ENCODE measurements around the gene MRPL53.
"Not testable (repeated sequence)": the region's sequence is repeated elsewhere in the genome, so short reads cannot be mapped to it uniquely, and the experiment has no call there.

MRPL53 gene

DNA sequence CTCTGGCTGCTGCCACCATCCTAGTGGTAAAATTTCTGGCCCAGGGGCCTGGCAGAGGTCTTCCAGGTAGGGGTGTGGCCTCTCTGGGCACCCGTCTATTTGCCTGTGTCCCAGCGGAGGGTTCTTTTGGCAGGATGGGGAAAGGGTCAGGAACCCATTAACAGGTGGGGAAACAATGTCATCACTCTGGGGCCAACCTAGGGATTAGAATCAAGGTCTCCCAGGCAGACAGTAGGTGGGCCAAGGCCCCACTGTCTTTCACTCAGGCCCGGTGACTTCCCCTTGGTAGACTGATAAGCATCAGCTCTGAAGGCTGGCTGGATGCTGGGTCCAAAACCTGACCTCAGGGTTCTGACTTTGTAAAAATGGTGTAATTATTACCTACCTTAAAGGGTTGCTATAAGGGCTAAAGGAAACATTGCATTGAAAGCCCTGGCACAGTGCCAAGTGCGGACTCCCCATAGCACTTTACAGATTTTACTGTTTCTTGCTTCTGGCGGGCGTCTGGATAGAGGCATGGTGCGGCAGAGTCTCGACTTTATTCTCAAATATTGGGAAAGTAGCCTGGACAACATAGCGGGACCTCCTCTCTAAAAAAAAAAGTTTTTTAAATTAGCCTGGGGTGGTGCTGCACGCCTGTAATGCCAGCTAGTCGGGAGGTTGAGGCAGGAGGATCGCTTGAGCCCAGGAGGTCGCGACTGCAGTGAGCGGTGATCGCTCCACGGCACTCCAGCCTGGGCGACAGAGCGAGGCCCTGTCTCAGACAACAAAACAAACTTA, 24.7 kb upstream of the MRPL53 start:
- H3K4me1 ChIP-seq, result no peaks in the 10 kb centered on the region
- peaks cover 59% of the 10 kb centered on the region for H4K20me1 ChIP-seq
- peaks cover 67% of the 10 kb centered on the region for H3K27me3 ChIP-seq
- H3K27ac ChIP-seq, result no peak overlapping the region
- no peaks in the 10 kb centered on the region; the same call in 1 of the 2 replicates for H3K9me3 ChIP-seq
- no peak overlapping the region for H3K4me2 ChIP-seq
- peaks cover 37% of the 10 kb centered on the region for H3K36me3 ChIP-seq
- no peak overlapping the region for H3K9ac ChIP-seq
- H3K4me3 ChIP-seq, result no peak overlapping the region
- TF ChIP-seq Cebpa-rat (IDR thresholded peaks at IDR 0.05), result no peak

DNA sequence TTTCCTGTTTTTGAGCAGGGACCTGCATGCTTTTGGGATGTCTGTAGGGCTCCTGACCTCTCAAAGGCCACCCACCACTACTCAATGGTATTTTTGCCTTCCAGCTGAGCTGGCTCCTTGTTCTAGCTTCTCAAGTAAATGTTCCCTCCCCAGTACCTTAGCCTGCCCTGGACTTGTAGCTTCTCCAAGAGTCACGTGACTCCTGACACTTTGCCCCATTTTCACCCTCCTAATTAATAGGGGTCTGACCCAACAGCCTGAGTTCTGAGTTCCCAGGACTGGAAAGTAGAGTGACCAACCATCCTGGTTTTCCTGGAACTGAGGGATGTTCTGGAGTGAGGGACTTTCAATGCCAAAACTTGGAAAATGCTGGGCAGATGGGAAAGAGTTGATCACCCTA, 23.0 kb upstream of the MRPL53 start:
- H3K27me3 ChIP-seq, result peaks cover 50% of the 10 kb centered on the region
- peaks cover 43% of the 10 kb centered on the region; the same call in 1 of the 2 replicates for H4K20me1 ChIP-seq

DNA sequence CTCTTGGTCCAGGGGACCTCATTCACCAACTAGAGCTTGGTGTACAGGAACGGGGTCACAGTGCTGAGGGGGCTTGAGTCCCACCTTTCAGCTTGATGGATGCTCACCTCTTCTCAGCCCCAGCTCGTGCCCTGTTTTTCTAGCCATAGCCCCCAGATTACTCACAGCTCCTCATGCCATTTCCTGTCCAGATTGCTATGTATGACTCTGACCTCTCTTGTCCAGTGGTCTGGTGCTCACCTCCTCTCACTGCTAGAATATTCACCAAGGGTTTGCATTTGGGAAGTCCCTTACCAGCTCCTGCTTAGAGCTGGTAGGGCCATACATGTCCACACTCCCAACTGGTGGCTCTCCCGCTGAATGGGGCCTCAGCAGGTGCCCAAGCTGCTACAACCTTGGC, 21.1 kb upstream of the MRPL53 start:
- H3K27ac ChIP-seq, result no peak overlapping the region
- no peak overlapping the region for H3K4me2 ChIP-seq
- H3K36me3 ChIP-seq, result peaks cover 72% of the 10 kb centered on the region
- TF ChIP-seq Cebpa-rat (IDR thresholded peaks at IDR 0.05), result no peak
- peaks cover 24% of the 10 kb centered on the region; the same call in 1 of the 2 replicates for H4K20me1 ChIP-seq
- no peaks in the 10 kb centered on the region for H3K4me1 ChIP-seq
- H3K9me3 ChIP-seq, result no peaks in the 10 kb centered on the region; the same call in 1 of the 2 replicates
- peaks cover 31% of the 10 kb centered on the region for H3K27me3 ChIP-seq
- H3K4me3 ChIP-seq, result no peak overlapping the region
- no peak overlapping the region for H3K9ac ChIP-seq

More for the DNA sequence above, 23.0 kb upstream of the MRPL53 start:
- Histone ChIP-seq H3K4me1 (no peaks in the 10 kb centered on the region), H3K4me3 (no peak overlapping the region), H3K36me3 (peaks cover 55% of the 10 kb centered on the region), H3K9me3 (no peaks in the 10 kb centered on the region; the same call in 1 of the 2 replicates), H3K9ac (no peak overlapping the region), H3K4me2 (no peak overlapping the region), H3K27ac (no peak overlapping the region)
- no peak for TF ChIP-seq Cebpa-rat (IDR thresholded peaks at IDR 0.05)

DNA sequence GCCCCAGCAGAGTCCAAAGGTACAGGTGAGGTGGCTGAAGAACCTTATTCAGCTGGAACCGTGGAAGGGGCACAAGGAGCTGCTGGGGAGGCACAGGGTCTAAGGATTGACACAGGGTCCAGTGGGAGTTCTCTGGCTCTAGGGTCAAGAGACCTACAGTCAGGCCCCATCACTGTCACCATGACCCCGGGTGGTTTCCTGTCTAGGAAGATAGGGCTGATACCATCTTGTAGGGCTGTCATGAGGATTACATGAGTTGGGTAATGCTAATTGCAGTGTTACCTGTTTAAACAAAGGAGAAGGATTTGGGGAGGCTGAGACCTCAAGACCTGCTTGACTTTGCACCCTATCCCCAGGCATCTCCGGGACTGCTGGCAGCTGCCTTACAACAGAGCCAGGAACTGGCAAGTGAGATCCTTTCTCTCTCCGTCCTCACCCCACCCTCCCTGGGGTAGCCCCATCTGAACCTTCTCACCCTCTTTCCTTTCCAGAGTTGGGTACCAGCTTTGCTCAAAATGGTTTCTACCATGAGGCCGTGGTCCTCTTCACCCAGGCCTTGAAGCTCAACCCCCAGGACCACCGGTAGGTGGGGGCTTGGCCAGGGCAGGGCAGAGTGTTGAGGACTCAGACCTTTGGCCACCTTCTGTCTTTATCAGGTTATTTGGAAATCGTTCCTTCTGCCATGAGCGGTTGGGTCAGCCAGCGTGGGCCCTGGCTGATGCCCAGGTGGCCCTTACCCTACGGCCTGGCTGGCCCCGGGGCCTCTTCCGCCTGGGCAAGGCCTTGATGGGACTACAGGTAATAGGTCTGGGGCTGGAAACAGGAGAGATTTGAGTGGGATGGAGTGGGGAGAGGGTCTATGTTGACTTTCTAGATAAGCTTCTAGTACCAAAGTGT, 19.4 kb upstream of the MRPL53 start:
- no peaks in the 10 kb centered on the region for H3K9me3 ChIP-seq
- no peak overlapping the region for H3K4me3 ChIP-seq
- H3K4me1 ChIP-seq, result no peaks in the 10 kb centered on the region
- H3K36me3 ChIP-seq, result peaks cover 88% of the 10 kb centered on the region
- H3K27ac ChIP-seq, result no peak overlapping the region
- H3K4me2 ChIP-seq, result no peak overlapping the region
- TF ChIP-seq Cebpa-rat (IDR thresholded peaks at IDR 0.05), result no peak
- H3K27me3 ChIP-seq, result peaks cover 14% of the 10 kb centered on the region
- H3K9ac ChIP-seq, result no peak overlapping the region
- peaks cover 8% of the 10 kb centered on the region; the same call in 1 of the 2 replicates for H4K20me1 ChIP-seq

DNA sequence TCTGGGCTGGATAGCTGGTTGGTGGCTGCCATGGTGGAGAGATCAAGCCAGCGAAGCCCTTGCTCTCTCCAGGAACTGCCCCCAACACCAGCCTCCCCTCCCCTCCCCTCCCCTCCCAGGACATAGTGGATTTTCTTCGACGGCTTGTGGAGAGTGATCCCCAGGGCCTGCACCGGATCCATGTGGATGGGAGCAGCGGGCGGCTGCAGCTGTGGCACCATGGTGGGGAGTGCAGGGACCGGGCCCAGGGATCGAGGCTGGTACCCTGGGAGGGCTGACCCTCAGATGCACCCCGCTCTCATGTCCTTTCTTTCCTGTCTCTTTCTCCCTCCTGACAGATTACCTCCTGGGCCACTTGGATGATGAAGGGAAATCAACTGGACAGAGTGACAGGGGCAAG, 17.4 kb upstream of the MRPL53 start:
- Histone ChIP-seq H3K36me3 (peaks cover 95% of the 10 kb centered on the region), H3K9me3 (no peaks in the 10 kb centered on the region), H3K4me1 (no peaks in the 10 kb centered on the region), H3K9ac (no peak overlapping the region), H3K4me2 (no peak overlapping the region), H3K27ac (no peak overlapping the region), H3K27me3 (no peaks in the 10 kb centered on the region), H3K4me3 (no peak overlapping the region), H4K20me1 (no peaks in the 10 kb centered on the region)
- no peak for TF ChIP-seq Cebpa-rat (IDR thresholded peaks at IDR 0.05)

DNA sequence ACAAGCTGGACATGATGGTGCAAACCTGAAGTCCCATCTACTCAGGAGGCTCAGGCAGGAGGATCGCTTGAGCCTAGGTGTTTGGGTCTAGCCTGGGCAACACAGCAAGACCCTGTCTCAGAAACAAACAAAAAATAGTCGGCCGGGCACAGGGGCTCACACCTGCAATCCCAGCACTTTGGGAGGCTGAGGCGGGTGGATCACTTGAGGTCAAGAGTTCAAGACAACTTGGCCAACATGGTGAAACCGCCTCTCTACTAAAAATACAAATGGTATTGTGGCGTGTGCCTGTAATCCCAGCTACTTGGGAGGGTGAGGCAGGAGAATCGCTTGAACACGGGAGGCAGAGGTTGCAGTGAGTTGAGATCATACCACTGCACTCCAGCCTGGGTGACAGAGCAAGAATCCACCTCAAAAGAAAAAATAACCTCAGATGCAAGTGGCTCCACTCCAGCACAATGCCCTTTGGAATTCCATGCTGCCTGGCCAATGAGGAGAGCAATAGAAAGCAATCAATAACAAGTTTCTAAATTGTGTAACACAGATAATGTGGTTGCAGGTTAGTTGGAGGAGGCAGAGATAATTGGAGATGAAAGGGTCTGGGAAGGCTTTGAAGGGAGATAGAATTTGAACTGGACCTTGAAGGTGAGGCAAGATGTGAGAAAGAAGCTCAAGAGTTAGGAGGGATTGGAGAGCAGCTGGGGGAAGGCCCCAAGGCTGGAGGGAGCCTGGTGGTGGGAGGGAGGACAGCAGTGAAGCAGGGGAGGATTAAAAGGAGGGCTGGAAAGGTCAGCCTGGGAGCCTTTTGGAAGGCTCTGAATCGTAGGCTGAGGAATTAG, 16.4 kb upstream of the MRPL53 start:
- H3K4me3 ChIP-seq, result no peak overlapping the region
- no peak for TF ChIP-seq Cebpa-rat (IDR thresholded peaks at IDR 0.05)
- H3K9ac ChIP-seq, result no peak overlapping the region
- peaks cover 8% of the 10 kb centered on the region for H3K4me1 ChIP-seq
- no peak overlapping the region for H3K4me2 ChIP-seq
- H3K27me3 ChIP-seq, result no peaks in the 10 kb centered on the region
- H3K27ac ChIP-seq, result no peak overlapping the region
- no peaks in the 10 kb centered on the region for H3K9me3 ChIP-seq
- H3K36me3 ChIP-seq, result peaks cover 86% of the 10 kb centered on the region
- H4K20me1 ChIP-seq, result no peaks in the 10 kb centered on the region

DNA sequence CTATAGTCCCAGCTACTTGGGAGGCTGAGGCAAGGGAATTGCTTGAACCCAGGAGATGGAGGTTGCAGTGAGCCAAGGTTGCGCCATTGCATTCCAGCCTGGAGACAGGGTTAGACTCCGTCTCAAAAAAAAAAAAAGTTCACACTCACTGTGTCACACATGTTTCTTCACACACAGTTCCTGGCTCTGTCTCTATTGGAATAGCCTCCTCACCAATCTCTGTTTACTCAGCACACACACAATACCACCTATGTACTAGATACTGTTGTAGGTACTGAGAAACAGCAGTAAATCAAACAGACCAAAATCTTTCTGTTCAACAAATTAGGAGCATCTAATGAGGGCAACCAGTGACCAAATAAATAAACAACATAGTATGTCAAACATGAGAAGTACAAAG, 13.7 kb upstream of the MRPL53 start:
- no peak for TF ChIP-seq Cebpa-rat (IDR thresholded peaks at IDR 0.05)
- no peak overlapping the region for H3K9ac ChIP-seq
- peaks cover 59% of the 10 kb centered on the region for H3K36me3 ChIP-seq
- no peak overlapping the region for H3K4me3 ChIP-seq
- no peaks in the 10 kb centered on the region for H3K9me3 ChIP-seq
- no peak overlapping the region for H3K4me2 ChIP-seq
- peaks cover 23% of the 10 kb centered on the region for H3K4me1 ChIP-seq
- H3K27me3 ChIP-seq, result no peaks in the 10 kb centered on the region
- peaks cover 11% of the 10 kb centered on the region for H4K20me1 ChIP-seq
- H3K27ac ChIP-seq, result no peak overlapping the region

DNA sequence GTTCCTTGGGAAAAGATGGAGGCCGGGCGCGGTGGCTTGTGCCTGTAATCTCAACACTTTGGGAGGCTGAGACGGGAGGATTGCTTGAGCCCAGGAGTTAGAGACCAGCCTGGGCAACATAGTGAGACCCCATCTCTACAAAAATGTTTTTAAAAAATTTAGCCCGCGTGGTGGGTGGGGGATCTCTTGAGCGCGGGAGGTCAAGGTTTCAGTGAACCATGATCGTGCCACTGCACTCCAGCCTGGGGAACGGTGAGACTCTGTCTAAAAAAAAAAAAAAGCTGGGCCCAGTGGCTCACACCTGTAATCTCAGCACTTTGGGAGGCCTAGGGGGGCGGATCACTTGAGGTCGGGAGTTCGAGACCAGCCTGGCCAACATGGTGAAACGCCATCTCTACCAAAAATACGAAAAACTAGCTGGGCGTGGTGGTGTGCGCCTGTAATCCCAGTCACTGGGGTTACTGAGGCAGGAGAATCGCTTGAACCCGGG, 11.2 kb upstream of the MRPL53 start:
- H3K9ac ChIP-seq, result peak overlapping the region; percentile 83
- H4K20me1 ChIP-seq, result peaks cover 18% of the 10 kb centered on the region
- H3K27ac ChIP-seq, result 0 out of 2 replicates have a peak overlapping the region, but pooled peaks have one; percentile 86
- peaks cover 40% of the 10 kb centered on the region for H3K4me1 ChIP-seq
- peaks cover 58% of the 10 kb centered on the region for H3K36me3 ChIP-seq
- peak overlapping the region; percentile 85 for H3K4me2 ChIP-seq
- peak overlapping the region; percentile 85 for H3K4me3 ChIP-seq
- H3K9me3 ChIP-seq, H3K27me3 ChIP-seq: not testable (repeated sequence)
